CD4-positive, alpha-beta T cell treated with Interleukin-17A for 4 hours (primary cell): ENCODE measurements around the gene KCNC2.
"Not testable (repeated sequence)": the region's sequence is repeated elsewhere in the genome, so short reads cannot be mapped to it uniquely, and the experiment has no call there.

Experiments
- DNase-seq: peaks from one replicate; pipeline ENCODE4 v3.0.0-alpha.2; 2020; ENCODE audit warnings: mixed read lengths

KCNC2 gene

DNA sequence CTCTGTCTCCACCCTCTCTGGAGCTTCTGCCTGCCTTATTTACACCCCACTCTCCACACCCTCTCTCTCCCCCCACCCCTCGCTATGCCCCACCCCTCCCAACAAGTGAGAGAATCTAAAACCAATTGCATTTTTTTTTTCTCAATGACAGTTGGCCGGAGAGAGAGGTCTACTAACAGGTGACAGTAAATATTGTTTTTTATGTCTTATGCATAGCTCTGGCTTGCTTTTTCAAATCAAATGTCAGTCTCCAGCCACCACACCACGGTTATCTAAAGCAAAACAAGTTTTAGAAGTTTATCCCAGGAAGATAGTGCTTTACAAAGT is at the start of gene KCNC2:
KCNC2 (minus strand) TSS at position 28 of the 327 bp plus-strand sequence.
- DNase-seq: no peak

DNA sequence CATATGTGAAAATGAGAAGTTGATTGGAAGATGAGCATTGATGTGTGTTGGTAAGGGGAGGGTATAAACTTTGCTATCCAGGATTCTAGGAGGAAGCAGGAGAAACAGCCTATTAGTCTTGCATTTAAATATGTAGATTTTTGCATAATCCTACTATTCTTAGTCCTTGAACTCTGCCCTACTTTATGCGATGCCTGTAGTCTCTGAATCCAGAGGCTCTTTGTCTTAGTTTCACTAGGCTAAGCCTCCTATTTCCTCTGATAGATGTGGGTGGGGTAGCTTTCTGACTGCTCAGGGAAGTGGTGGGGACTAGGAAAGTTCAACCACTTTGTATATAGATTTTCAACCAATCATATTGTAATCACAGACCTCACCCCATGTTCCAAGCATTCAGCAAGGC is 49.5 kb upstream of the KCNC2 start:
- DNase-seq: no peak

DNA sequence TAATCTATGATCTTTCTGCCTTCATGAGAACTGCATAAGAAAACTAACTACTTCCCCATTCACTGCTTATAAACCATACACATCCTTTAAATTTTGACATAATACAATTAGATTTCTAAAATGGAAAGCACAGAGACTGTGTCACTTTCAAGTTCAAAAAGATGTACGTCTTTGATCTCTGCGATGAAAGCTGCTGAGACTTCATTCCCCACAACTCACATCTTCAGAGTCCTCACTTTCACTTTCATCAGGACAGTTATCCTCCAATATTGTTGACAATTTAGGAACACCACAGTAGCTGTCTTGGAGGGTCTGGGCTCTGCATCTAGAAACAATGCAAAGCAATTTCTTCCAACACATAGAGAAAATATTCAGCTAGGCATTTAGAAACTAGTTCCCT is 47.9 kb upstream of the KCNC2 start:
- DNase-seq: no peak

DNA sequence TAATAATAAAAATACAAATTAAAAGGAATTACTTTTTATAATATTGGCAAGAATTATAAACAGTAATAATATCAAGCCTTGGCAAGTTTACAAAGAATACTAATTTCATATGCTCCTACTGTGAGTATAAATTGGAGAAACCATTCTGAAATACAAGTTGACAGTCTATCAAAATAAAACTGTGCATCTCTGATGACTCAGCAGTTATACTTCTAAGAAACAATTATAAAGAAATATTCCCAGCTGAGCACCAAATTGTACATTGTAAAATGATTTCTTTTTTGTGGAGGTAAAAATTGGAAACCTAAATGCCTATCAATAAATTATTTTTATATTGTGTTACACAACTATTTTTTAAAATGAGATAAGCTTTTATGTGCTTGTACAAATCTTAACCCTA is 35.5 kb upstream of the KCNC2 start:
- DNase-seq: no peak

DNA sequence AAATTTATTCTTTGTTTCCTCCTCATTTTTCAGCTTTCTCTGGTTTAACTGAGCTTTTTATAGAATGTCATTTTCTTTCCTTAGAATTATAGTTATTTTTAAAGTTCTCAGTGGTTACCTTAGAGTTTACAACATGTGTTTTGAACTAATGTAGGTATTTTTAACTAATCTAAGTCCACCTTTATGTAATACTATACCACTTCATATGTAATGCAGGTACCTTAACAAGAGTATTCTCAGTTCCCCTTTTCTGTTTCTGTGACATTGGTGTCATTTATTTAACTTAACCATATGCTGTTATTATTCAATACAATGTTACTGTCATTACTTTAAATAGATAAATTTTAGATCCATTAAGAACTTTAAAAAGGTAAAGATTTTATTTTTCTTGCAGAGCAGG is 30.3 kb upstream of the KCNC2 start:
- DNase-seq: no peak

DNA sequence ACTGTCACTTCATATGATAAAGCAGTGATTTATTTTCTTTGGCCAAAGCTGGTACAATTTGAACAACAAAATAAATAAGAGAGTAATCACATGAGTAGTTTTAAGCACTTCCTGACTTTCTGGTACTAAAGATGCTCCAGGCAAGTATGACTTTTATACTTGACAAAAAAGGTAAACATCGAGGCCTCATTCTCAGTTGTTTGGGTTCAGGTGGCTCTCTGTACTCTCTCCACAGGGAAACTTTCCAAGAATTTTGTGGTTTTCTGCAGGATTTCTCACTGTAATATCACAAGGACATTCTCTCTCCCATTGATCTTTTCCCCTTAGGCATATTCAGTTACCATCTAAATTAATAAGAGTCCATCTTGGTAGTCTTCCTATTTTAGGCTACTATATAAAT is 26.6 kb upstream of the KCNC2 start:
- DNase-seq: no peak

DNA sequence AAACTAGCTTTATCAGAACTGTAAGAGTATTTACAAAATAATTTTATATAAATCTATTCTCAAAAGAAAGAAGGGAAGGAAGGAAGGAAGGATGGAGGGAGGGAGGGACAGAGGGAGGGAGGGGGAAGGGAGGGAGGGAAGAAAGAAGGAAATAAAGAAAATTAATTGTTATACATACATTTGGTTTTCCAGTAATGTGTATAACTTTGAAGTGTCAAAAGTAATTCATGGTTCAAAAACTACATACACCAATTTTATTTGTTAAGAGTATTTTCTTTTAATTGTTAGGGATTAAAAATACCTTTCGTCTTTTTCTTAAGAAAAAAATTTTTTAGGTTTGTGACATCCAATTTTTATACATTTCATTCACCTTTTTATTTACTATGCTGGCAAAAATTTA is 17.5 kb upstream of the KCNC2 start:
- no peak for DNase-seq

DNA sequence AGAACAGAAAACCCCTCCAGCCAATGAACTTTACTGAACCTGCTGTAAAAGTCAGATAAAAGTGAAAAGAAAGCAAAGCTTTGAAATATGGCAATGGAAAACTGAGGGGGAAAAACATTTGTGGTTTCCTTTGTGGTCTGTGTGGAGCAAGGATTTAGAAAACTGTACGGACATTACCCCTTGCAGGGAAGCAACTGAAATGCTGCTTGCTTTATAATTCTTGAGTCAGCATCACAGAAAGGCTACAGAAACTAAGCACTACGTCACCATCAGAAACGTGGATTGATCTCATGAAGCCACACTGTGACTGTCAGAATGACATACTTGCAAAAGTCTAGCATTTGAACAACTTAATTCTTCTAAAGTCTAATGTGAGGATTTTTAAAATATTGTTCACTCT is 2.4 kb upstream of the KCNC2 start:
- no peak for DNase-seq

DNA sequence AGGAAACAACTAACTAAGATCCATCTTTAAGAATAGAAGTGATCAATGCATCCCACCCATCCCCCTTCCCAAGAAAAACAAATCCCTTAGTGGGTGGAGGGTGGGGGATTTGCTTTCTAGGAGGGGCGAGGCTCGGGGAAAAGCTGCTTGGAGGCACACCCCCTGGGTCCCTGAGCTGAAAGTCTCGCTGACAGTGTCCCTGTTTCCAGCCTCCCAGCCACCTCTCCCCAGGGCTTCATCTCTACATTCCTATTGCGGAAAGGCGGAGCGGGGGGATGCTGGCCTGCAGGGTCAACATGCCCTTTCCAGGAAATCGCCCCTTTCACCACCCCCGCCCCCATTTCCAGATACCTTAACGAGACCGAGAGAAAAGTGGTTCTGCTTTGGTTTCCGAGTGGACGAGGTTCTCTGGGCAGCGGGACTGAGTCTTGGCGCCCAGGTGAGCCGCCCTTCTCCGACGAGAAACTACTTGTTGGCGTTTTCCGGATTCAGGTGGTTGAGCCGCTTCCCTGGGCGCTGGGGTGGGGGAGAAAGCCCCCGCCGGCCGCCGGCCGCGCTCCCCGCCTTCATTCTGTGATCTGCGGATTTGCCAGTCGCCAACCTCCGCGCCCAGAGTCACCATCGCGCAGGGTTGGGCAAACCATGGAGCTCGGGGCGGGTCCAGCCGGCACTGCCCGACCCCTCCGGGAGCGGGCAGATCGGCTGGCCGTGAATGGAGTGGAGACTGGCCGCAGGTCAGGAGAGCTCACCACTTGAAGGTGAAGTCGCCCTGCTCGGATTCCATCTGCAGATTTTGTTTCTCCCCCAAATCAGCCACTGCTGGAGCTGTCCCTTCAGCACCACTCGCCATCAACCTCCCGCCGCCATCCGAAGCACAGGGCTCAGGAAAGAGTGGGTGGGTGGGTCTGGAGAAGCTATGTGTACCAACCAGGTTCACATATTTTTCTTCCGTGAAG is 505 bp downstream of the KCNC2 start:
- DNase-seq: no peak

DNA sequence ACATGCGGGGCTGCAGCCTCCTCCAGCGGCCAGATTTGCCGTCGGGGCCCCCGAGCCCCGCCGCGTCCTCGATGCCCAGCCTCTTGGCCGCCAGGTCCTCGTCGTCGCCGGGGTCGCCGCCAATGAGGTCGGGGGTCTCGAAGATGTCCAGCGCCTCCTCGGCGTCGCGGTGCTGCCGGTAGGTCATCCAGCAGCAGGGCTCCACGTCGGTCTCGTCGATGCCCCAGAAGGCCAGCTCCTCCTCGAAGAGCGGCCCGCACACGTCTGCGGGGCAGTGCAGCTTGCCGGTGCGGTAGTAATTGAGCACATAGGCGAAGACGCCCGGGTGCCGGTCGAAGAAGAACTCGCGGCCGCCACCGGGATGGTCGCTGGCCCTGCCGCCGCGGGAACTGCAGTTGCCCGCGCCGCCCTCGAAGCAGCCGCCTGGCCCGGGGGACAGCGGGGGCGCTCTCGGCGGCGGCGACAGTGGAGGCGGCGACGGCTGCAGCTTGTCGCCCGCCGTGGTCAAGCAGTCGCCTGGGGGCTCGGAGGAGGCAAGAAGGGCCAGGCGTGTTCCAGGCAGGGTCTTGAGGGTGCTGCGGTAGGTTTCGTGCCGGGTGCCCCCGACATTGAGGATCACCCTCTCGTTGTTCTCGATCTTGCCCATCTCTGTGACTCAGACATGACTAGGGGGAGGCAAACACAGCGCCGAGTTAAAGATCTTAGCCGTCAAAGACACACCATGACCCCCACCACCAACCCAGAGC is 2.1 kb downstream of the KCNC2 start:
- no peak for DNase-seq

DNA sequence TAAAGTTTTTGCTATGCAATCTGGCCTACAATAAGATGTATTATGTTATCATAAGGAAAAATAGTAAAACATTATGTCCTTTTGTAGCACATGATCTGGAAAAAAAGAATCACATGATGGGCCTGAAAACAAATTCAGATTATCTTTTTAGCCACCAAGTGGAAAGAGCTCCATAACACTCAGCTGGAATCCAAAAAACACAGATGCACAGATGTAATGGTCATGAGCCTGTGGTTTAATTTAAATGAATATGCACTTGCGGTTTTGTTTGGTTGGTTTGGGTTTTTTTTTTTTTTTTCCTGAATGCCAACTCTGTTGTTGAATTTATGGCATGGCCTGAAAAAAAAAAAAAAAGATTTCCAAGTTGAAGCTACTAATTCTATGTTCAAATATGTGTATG is 4.1 kb downstream of the KCNC2 start:
- DNase-seq: no peak

DNA sequence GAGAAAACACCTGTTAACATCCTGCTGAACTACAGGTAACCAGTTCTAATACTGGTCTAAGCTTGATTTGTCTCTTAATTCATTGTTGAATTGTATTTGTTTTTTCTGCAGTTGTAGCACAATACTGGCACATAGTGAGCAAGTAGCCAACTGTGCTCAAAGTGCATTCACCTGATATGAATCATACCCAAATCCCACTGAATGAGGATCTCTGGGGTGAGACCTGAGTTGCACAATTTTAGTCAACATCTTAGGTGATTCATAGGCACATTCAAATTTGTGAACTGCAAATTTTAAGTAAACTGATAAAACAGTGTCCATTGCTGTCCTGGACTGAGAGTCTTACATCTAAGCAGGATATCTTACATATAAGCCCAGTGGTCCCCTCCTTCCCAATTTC is 12.8 kb downstream of the KCNC2 start:
- DNase-seq: no peak

DNA sequence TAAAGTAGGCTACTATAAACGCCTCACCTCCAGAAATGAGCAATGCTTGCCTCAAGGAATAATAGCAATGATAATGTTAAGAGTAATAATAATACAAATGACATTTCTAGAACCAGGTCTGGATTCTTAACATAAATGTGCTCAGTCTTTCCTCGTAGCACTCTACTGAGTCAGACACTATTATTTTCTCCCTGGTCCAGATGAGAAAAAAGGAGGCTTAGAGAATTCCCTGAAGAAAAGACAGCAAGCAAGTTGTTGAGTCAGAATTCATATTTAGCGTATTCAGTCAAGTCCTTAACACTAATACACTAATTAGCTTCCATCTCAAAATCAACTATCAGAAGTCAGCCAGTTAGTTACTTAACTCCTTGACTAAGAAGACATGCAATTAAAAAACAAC is 13.2 kb downstream of the KCNC2 start:
- DNase-seq: no peak

DNA sequence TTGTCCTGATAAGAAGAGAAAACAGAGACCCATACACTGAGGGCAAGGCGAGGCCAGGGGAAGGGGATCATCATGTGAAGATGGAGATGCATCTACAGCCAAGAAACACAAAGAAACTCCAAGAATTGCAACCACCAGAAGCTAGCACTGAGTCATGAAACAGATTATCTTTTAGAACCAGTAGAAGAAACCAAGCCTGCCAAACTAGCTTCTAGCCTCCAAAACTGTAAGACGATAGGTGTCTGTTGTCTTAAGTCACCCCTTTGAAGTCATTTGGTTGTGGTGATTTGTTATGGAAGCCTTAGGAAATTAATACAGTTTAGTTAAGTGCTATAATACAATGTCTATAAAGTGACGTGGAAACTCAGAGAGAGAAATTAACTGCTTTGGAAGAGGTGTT is 15.4 kb downstream of the KCNC2 start:
- no peak for DNase-seq

DNA sequence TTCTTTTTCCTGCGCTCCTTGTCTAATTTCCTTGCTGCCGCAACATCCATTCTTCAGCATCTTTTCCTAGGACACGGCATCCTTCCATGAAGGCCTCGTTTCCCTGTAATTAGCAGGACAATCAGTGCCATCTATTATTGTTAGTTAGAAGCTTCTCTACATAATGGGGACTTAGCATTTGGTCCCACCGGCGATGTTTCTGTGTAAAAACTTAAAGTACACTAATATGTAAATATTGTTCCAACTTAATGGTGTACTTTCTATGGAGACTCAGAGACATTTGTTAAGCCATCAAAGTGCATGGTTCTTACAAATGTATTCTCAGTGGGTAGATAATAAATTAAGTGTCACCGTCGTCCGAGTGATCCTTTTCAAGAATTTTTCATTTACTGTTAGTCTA is 17.4 kb downstream of the KCNC2 start:
- DNase-seq: no peak

DNA sequence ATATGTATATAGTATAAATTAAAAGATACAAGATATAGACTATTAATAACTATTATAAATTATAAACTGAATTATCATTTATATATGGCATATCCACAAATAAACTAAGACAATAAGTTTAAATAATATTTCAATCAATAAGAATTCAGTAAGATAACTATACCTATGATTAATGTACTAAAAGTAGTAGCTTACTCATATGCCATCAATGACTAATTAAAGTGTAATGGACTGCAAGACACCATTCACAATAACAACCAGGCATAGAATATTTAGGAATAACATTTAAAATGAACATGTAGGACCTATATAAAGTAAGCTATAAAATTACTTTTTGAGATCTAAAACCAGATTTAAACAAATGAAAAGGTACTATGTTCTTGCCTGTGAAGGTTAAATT is 18.8 kb downstream of the KCNC2 start:
- DNase-seq: no peak

DNA sequence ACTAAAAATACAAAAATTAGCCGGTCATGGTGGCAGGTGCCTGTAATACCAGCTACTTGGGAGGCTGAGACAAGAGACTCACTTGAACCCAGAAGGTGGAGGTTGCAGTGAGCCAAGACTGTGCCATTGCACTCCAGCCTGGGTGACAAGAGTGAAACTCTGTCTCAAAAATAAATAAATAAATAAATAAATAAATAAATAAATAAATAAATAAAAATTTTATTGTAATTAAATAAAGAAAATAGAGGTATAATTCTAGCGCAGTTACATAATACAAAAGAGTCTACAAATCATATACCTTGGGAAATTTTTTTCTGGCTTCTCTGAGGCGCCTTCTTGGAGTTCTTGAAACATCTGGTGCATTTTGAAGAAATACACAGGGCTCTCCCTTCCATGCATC is 23.8 kb downstream of the KCNC2 start:
- DNase-seq: not testable (repeated sequence)

DNA sequence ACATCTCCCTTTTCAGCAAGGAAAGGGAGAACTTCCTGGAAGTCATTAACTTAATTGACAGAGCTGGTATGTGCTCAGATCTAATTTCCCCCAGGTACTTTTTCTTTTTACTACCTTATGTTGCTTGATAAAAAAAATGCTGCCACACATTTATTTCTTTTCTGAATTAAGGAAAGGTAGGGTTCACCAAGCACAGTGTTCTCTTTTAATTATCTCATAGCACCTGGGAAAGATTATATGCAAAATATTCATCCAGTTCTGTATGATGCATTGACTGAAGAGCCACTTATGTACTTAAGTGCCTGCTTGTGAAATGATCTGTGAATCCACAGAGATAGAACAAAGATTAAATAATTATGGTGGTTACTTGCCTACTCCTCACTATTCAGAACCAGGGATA is 25.1 kb downstream of the KCNC2 start:
- DNase-seq: no peak

DNA sequence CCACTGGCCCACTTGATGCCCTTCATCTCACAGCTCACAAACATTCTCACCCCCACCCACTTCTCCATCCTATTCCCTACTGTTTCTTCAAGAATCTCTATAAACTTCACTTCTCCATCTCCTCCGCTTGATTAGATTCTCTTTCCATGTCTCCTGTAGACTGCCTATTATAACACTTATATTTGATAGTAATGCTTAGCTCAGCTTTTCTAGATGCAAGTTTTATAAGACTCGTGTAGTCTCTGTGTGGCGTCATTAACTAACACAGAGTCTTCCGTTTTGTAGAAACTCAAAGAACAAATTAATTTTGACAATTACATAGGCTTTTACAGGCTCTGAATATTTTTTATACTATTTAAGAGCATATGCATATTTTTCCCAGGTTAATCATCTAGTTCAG is 25.7 kb downstream of the KCNC2 start:
- DNase-seq: no peak

DNA sequence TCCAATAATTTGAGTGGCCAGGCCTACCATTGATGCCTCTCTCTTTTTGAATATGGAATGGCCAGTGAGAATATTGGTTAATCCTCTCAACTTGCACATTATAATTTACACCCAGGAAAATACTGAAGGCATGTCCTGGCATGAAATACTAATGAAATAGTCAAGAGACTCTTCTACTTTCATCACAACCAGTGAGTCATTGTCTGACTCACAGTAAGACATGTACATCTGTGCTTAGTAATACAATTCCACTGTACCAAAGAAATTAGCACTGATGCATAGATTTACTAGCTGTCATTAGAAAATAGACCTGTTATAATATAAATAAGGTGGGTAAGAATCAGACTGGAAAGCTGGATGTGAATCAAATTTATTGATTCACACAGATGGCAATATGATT is 31.6 kb downstream of the KCNC2 start:
- DNase-seq: no peak

DNA sequence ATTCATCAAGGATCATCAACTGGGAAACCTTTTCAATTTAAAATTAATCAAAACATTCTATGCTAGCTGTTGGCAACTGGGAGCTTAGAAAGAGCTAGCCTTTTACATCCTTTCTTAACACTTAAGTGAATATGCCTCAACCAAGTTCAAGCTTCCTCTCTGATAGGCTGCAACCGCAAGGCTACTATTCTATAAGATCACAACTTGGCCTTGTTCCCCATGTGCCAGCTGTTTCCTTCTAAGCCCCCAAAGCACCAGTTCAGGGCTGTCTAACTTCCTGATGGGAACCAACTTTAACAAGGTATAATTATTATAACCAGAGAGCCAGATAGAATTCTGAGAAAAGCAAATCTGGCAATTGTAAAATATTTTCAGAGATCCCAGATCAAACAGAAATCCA is 37.0 kb downstream of the KCNC2 start:
- no peak for DNase-seq

DNA sequence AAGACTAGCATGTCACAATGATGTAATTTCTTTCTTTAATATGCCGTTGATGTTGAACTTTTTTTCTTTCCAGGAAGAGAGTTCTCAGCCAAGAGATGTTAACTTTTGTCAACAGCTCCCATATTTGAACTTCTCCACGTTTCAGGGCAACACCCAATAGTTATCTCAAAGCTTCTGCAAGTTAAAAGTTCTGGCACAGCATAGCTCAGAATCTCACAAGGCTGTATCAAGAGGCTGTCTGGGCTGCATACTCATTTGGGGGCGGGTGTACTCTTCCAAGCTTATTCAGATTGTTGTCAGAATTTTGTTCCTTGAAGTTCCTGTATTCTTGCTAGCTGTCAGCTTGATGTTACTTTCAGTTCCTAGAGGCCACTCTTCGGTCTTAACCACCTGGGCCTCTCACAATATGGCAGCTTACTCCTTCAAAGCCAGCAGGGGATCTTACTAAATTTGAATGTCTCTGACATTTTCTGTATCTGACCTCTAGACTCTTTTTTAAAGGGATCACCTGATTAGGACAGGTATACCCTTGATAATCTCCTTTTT is 38.9 kb downstream of the KCNC2 start:
- no peak for DNase-seq

DNA sequence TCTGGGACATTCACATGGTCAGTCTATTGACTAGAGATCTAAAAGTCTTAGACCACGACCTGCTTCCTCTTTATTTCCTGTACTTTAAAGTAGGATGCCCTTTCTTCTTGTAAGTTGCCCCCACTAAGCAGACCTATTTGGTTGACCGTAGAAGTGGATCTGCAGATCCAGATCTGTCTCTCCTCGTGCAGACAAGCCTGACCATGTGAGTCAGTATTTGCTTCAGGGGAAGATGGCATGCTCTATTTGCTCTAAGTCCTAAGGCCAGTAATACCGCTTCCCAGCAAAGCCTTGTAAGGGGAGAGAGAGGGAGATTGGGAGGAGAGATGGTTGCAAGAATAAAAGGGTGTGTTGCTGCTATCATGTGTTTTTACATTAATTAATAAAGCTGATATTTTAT is 46.8 kb downstream of the KCNC2 start:
- no peak for DNase-seq

DNA sequence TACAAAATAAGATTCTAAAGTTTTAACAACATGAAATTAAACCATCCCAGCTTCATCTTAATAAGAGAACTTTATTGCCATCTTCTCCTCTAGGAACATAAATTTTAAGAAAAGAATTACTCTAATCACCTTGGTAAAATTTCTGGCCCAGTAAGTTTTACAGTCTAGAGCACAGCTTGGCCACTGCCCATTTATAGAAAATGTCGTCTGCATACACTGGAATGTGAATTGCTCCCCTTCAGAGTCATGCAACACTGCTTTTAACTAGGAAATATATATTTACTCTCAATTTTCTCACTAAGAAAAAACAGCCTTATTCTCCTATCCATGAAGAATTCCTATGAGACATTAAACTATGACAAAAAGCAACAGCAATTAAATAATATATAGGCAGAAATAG is 48.2 kb downstream of the KCNC2 start:
- DNase-seq: no peak
